IMR-90 (cell line): ENCODE data around the gene F13A1. TPM values are rescaled to one million over a fixed set of nuclear protein-coding genes. Genes with fewer than 3 reads are reported as not detected.
"Not testable (repeated sequence)": the region's sequence is repeated elsewhere in the genome, so short reads cannot be mapped to it uniquely, and the experiment has no call there.

Experiments
- ATAC-seq: fragments of 200-7000 bp; cut with Tn5 transposase; 2 replicates; pipeline ENCODE4 v1.9.1; 2020; ENCODE audit warnings: low read depth, mild to moderate bottlenecking, moderate library complexity
- BruUV-seq: library from RNA; stranded (reverse); fragments of 400-500 nt; replicated peaks from 2 replicates; lab custom pipeline; 2021; lab: Mats Ljungman, UMichigan
- CTCF ChIA-PET: fragments of 300-600 bp; formaldehyde crosslinking; extraction: SDS; loops from one replicate; lab custom pipeline; 2021; ENCODE audit warnings: antibody characterized with exemption; lab: Yijun Ruan, JAX
- POLR2A ChIA-PET: fragments of 300-600 bp; sonication (Branson Sonifier 250); formaldehyde crosslinking; loops from one replicate; lab custom pipeline; 2022; ENCODE audit warnings: antibody characterized with exemption; ENCODE audit not compliant: unreplicated experiment; lab: Charles Lee
- DNase-seq: peaks from one replicate; pipeline ENCODE4 v3.0.0; 2013
- H2AFZ ChIP-seq: replicated peaks from 2 replicates; pipeline ENCODE3; 2013; ENCODE audit warnings: low read length, mild to moderate bottlenecking; ENCODE audit not compliant: poor library complexity
- H2AK5ac ChIP-seq: 2 replicates; pipeline ENCODE4 v1.6.1; 2013; ENCODE audit warnings: low read depth, low read length, inconsistent platforms
- H2AK9ac ChIP-seq: replicated peaks from 2 replicates; pipeline ENCODE3; 2013; ENCODE audit warnings: mild to moderate bottlenecking, low read depth, low read length, moderate library complexity; ENCODE audit not compliant: poor library complexity
- H2BK120ac ChIP-seq: 2 replicates; pipeline ENCODE4 v1.6.1; 2013; ENCODE audit warnings: low read depth, low read length, inconsistent platforms
- H2BK15ac ChIP-seq: 3 replicates; pipeline ENCODE4 v1.6.1; 2013; ENCODE audit warnings: low read depth, low read length, inconsistent platforms
- H2BK20ac ChIP-seq: 2 replicates; pipeline ENCODE4 v1.6.1; 2013; ENCODE audit warnings: low read depth, mild to moderate bottlenecking, inconsistent platforms, low read length, moderate library complexity
- H2BK5ac ChIP-seq: 2 replicates; pipeline ENCODE4 v1.6.1; 2013; ENCODE audit warnings: mild to moderate bottlenecking, low read depth, low read length, inconsistent platforms; ENCODE audit not compliant: poor library complexity, severe bottlenecking
- H3K14ac ChIP-seq: replicated peaks from 2 replicates; pipeline ENCODE4 v1.6.1; 2013; ENCODE audit warnings: low read depth, low read length, inconsistent platforms
- H3K18ac ChIP-seq: 2 replicates; pipeline ENCODE4 v1.6.1; 2013; ENCODE audit warnings: low read depth, low read length, control low read depth
- H3K23ac ChIP-seq: 2 replicates; pipeline ENCODE4 v1.6.1; 2013; ENCODE audit warnings: low read depth, low read length, inconsistent platforms
- H3K27ac ChIP-seq: 2 replicates; pipeline ENCODE4 v1.5.1; 2013; ENCODE audit warnings: mild to moderate bottlenecking, control low read depth, low read length; ENCODE audit not compliant: insufficient read depth
- H3K27me3 ChIP-seq: 2 replicates; pipeline ENCODE4 v1.6.1; 2013; ENCODE audit warnings: low read length; ENCODE audit not compliant: control insufficient read depth, insufficient read depth
- H3K36me3 ChIP-seq: 2 replicates; pipeline ENCODE4 v1.6.1; 2013; ENCODE audit warnings: low read length, mixed read lengths; ENCODE audit not compliant: control insufficient read depth, insufficient read depth
- H3K4ac ChIP-seq: 2 replicates; pipeline ENCODE4 v1.6.1; 2013; ENCODE audit warnings: low read depth, low read length, inconsistent platforms
- H3K4me1 ChIP-seq: 2 replicates; pipeline ENCODE4 v1.6.1; 2013; ENCODE audit warnings: low read length, mixed read lengths; ENCODE audit not compliant: control insufficient read depth, insufficient read depth
- H3K4me2 ChIP-seq: 2 replicates; pipeline ENCODE4 v1.6.1; 2013; ENCODE audit warnings: low read depth, mild to moderate bottlenecking, control low read depth, low read length, moderate library complexity
- H3K4me3 ChIP-seq: 2 replicates; pipeline ENCODE4 v1.5.1; 2013; ENCODE audit warnings: low read depth, mild to moderate bottlenecking, control low read depth, low read length, moderate library complexity; ENCODE audit not compliant: insufficient read depth
- H3K56ac ChIP-seq: 2 replicates; pipeline ENCODE4 v1.6.1; 2013; ENCODE audit warnings: low read length, inconsistent platforms; ENCODE audit not compliant: insufficient read depth; ENCODE audit errors: extremely low read depth
- H3K79me1 ChIP-seq, 2 experiments: 2 replicates each; pipeline ENCODE4 v1.6.1; 2013; ENCODE audit warnings: low read length in 2 of 2, inconsistent platforms in 1 of 2, low read depth in 1 of 2
- H3K9ac ChIP-seq: 2 replicates; pipeline ENCODE4 v1.6.1; 2013; ENCODE audit warnings: low read depth, low read length, control low read depth
- H3K9me1 ChIP-seq: 2 replicates; pipeline ENCODE4 v1.6.1; 2013; ENCODE audit warnings: low read length, inconsistent platforms; ENCODE audit not compliant: insufficient read depth
- H3K9me3 ChIP-seq: 2 replicates; pipeline ENCODE4 v1.6.1; 2013; ENCODE audit warnings: low read length; ENCODE audit not compliant: control insufficient read depth, insufficient read depth
- H4K20me1 ChIP-seq: 2 replicates; pipeline ENCODE4 v1.6.1; 2013; ENCODE audit warnings: low read length, inconsistent platforms; ENCODE audit not compliant: insufficient read depth
- H4K5ac ChIP-seq: 2 replicates; pipeline ENCODE4 v1.6.1; 2013; ENCODE audit warnings: mild to moderate bottlenecking, low read depth, low read length, control low read depth
- H4K8ac ChIP-seq, 2 experiments: 2 replicates each; pipeline ENCODE4 v1.6.1; 2013; ENCODE audit warnings: low read depth in 2 of 2, low read length in 2 of 2, control low read depth in 1 of 2, inconsistent platforms in 1 of 2
- H4K91ac ChIP-seq: 2 replicates; pipeline ENCODE4 v1.6.1; 2013; ENCODE audit warnings: low read depth, low read length, inconsistent platforms; ENCODE audit not compliant: insufficient read depth
- WGBS, 2 experiments: methylation state at CpG; one replicate each; pipeline versions ENCODE4 v1.1.5 to v1.1.7; 2013; ENCODE audit warnings: missing lambda C conversion rate in 2 of 2; ENCODE audit not compliant: insufficient read length in 1 of 2; ENCODE audit errors: extremely low coverage in 2 of 2; 5-methylcytosine and 5-hydroxymethylcytosine counted together
- dilution Hi-C: fragments of 300-500 bp; cut with HindIII; formaldehyde crosslinking; loops from one replicate; pipeline ENCODE4 v1.14.3; 2018; ENCODE audit warnings: low sequenced_read_pairs; ENCODE audit not compliant: unreplicated experiment
- in situ Hi-C: fragments of 300-500 bp; cut with MboI; formaldehyde crosslinking; loops from 3 replicates; pipeline ENCODE4 v1.14.3; 2019; ENCODE audit warnings: low sequenced_read_pairs, inconsistent platforms, mixed read lengths
- intact Hi-C: fragments of 100-400 bp; cut with micrococcal nuclease; formaldehyde crosslinking; loops from 2 replicates; pipeline ENCODE4 v1.10.0; 2022
- polyA plus RNA-seq, 3 experiments: library from polyadenylated mRNA; depleted of rRNA; stranded (reverse); fragments of >200 nt; gene quantifications; 2 replicates each; pipeline ENCODE4 v1.2.3, GENCODE V29; 2012; ENCODE audit warnings: low replicate concordance in 1 of 3
- total RNA-seq: library from RNA; depleted of rRNA; stranded (reverse); fragments of >200 nt; gene quantifications from 2 replicates; pipeline ENCODE4 v1.2.3, GENCODE V29; 2012

The F13A1 gene
- total and polyA plus RNA-seq, 2 of the 4 experiments (the other 2 are of a cell fraction), result not detected

DNA sequence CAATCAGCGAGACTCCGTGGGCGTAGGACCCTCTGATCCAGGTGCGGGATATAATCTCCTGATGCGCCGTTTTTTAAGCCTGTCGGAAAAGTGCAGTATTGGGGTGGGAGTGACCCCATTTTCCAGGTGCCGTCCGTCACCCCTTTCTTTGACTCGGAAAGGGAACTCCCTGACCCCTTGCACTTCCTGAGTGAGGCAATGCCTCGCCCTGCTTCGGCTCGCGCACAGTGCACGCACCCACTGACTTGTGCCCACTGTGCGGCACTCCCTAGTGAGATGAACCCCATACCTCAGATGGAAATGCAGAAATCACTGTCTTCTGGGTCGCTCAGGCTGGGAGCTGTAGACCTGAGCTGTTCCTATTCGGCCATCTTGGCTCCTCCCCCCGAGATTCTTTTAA lies 20.1 kb downstream of the F13A1 start:
- H4K5ac ChIP-seq, CTCF ChIA-PET, H3K27ac ChIP-seq, H3K4me1 ChIP-seq, H2AK9ac ChIP-seq, H2BK5ac ChIP-seq, dilution Hi-C loops, H3K9ac ChIP-seq, H3K18ac ChIP-seq, H2BK15ac ChIP-seq, H3K79me1 ChIP-seq, H3K23ac ChIP-seq, H3K4ac ChIP-seq, H3K9me1 ChIP-seq, DNase-seq, in situ Hi-C loops, H3K36me3 ChIP-seq, H2AFZ ChIP-seq, H3K14ac ChIP-seq, intact Hi-C loops, H4K20me1 ChIP-seq, H4K8ac ChIP-seq, ATAC-seq, H3K4me2 ChIP-seq, H4K91ac ChIP-seq, H2BK120ac ChIP-seq, H3K4me3 ChIP-seq, POLR2A ChIA-PET, H3K56ac ChIP-seq, H3K9me3 ChIP-seq, BruUV-seq, H3K27me3 ChIP-seq, H2BK20ac ChIP-seq, H2AK5ac ChIP-seq: not testable (repeated sequence)
- 63% methylated on average over 4 of the region's 19 CpGs; no CpG with 5 or more reads in 1 of the 2 experiments for WGBS, 2 experiments
